GM12865 (cell line): Measurements from ENCODE around the gene NOTCH2.

ENCODE experiments used
- DNase-seq: peaks from one replicate; pipeline ENCODE4 v3.0.0; 2010; ENCODE audit warnings: low read depth
- H3K4me3 ChIP-seq: 2 replicates; pipeline ENCODE4 v1.5.1; 2011; ENCODE audit warnings: mild to moderate bottlenecking, low read depth, low read length, control low read depth
- TF ChIP-seq, protein P1 (sequence below): IDR thresholded peaks from 2 replicates; pipeline ENCODE4 v1.5.1; 2011; ENCODE audit warnings: low read length, control low read depth, low read depth, inconsistent platforms; ENCODE audit not compliant: insufficient read depth; ENCODE audit errors: missing control alignments

NOTCH2 gene

DNA sequence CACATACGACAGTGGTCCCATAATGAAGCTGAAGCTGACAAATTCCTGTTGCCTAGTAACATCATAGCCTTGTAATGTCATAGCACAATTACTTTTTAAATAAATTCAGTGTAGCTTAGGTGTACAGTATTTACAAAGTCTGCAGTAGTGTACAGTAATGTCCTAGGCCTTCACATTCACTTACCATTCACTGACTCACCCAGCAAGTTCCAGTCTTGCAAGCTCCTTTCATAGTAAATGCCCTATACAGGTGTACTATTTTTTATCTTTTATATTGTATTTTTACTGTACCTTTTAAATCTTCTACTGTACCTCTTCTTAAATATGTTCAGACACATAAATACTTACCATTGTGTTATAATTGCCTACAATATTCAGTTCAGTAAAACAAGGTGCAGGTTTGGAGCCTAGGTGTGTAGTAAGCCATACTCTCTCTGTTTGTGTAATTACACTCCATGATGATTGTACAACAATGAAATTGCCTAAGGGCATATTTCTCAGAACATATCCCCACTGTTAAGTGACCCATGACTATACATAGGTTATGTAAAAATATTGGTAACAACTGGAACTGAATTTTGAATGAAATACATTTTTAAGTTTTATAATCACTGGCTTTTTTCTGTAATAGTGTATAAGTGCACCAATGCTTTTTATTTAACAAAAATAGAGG, 139.7 kb downstream of the NOTCH2 start:
- no peak overlapping the region for H3K4me3 ChIP-seq
- TF ChIP-seq, protein P1, sequence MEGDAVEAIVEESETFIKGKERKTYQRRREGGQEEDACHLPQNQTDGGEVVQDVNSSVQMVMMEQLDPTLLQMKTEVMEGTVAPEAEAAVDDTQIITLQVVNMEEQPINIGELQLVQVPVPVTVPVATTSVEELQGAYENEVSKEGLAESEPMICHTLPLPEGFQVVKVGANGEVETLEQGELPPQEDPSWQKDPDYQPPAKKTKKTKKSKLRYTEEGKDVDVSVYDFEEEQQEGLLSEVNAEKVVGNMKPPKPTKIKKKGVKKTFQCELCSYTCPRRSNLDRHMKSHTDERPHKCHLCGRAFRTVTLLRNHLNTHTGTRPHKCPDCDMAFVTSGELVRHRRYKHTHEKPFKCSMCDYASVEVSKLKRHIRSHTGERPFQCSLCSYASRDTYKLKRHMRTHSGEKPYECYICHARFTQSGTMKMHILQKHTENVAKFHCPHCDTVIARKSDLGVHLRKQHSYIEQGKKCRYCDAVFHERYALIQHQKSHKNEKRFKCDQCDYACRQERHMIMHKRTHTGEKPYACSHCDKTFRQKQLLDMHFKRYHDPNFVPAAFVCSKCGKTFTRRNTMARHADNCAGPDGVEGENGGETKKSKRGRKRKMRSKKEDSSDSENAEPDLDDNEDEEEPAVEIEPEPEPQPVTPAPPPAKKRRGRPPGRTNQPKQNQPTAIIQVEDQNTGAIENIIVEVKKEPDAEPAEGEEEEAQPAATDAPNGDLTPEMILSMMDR = no peak
- no peak for DNase-seq

DNA sequence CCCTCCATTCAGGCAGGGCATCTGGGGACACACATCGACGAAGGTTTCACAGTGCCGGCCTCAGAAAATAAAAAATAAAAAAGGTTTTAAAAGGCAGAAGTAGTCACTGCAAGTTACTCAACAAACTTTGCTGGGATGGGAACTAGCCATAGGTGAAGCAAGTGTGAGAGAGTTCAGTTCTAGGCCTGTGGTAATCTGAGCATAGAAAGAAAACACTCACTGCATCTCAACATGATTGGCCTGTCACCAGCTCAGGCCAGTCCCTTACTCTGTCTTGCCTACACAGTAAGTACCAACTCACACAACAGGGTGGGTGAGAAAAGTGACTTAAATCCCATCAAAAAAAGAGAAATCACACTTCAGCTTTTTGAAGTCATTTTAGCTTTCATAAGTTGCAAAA, 142.9 kb downstream of the NOTCH2 start:
- DNase-seq = no peak
- TF ChIP-seq, protein P1 = no peak
- no peak overlapping the region for H3K4me3 ChIP-seq

DNA sequence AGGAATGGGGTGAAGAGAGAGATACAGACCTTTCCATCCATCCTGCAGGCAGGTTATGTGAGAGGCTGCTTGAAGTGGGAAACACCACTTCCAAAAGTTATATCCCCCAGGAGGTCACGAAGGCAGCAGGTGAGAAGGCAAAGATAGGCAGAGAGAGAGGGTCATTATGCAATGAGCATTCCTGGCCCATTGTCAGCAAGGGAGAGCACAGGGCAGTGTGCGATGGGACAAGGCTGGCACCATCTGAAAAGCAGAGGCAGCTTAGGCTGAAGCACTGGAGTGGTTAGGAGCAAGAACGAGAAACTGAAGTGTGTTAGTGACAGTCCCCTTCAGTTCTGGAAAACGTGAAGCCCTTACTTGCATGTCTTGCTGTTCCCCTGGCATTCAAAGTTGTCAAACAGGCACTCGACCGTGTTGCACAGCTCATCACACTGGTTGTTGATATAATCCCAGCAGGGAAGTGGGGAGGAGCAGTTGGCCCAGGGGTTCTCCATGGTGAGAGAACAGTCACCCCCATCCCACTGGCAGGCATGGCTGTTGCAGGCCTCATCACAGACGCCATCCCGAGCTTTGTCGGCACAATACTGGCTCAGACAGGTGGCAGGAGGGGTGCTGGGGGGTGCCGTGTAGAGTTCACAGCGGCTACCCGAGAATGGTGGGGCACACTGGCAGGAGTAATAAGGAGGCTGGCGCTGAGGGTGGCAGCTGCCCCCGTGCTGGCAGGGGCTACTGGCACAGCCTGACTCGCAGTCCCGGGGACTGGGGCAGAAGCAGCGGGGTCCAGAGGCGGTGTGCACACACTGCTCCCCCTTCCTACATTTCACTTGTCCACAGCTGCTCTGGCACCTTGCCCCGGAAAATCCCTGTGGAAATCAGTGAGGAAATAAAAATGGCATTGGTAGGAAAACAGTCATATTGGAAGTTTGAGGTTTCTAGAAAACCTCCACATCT, 144.2 kb downstream of the NOTCH2 start:
- H3K4me3 ChIP-seq = no peak overlapping the region
- DNase-seq = no peak
- TF ChIP-seq, protein P1 = no peak

DNA sequence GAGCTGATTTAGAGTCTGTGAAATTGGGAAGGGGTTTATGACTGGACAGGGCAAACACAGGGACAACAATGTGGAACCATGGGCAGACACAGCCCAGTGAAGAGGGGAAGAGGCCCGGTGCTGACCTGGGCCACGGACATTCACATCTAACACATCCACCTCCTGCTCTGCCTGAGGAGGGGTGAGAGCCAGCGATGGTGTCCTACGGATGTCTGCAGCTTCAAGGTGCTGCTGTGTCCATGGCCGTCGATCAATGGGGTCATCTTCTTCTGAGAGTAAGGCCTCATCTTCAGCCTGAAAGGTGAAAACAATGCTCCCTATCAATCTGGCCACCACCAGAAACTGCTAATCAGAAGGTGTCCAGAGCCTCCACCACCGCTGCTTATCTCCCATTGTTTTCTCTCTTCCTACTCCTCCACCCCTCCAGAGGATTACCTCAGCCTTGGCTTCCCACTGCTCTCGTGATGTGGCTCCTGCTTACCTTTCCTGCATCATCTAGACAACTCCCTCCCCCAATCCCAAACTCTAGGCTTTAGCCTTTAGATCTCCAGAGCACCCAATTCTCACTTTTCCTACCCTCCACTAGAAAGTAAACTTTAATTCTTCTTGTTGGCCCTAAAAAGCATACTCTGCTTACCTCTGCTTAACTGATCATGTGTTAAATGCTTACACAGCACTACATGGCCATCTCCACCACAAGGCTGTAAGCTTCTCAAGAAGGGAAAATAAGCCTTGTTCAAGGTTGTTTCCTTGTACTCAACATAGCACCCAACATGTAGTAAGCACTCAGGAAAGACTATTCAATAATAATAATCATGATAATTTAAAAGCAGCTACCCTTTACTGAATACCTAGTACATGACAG, 149.1 kb downstream of the NOTCH2 start:
- no peak for DNase-seq
- TF ChIP-seq, protein P1 = no peak
- no peak overlapping the region for H3K4me3 ChIP-seq

DNA sequence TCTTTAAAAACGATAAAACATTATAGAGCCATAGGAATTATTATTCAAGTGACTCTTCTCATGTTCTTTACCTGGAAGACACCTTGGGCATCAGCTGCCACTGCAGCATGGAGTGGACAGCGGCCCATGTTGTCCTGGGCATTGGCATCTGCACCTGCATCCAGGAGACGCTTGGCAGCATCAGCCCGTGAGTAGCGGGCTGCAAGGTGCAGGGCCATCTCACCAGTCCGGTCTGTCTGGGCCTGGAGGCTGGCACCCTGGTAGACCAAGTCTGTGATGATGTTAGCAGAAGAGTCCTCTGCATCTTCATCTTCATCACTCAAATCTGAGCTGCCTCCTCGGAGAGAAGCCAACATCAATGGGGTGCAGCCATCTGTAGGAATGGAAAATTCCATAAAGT, 150.2 kb downstream of the NOTCH2 start:
- DNase-seq = no peak
- H3K4me3 ChIP-seq = no peak overlapping the region
- TF ChIP-seq, protein P1 = no peak

DNA sequence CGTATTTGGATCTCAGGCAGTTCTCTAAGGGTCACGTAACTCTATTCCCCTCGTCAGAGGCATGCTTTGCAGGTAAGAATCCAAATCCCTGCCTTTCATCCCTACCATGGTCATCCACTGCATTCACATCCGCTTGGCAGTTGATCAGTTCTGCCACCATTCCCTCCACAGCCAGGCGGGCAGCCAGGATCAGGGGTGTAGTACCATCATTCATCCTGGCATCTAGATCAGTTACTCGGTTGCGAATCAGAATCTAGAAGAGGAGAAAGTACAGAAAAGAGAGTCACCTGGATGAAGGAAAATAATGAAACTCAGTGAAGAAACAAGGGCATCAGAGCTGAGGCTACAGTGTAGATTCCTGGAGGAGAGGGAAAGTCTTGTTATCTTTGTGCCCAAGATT, 151.2 kb downstream of the NOTCH2 start:
- no peak for DNase-seq
- TF ChIP-seq, protein P1 = no peak
- H3K4me3 ChIP-seq = no peak overlapping the region
